HepG2 (cell line): ENCODE measurements around the gene OPRL1. TPM values are rescaled to one million over a fixed set of nuclear protein-coding genes. Genes with fewer than 3 reads are reported as not detected.

ENCODE experiments used
- BCL6 ChIP-seq: IDR thresholded peaks from 2 replicates; pipeline ENCODE4 v1.6.1; 2016; ENCODE audit warnings: missing genetic modification reagents, missing compliant biosample characterization
- CTCF ChIP-seq: sonication (generic); formaldehyde crosslinking; IDR thresholded peaks from 2 replicates; pipeline ENCODE4 v1.5.0; 2020; ENCODE audit warnings: mild to moderate bottlenecking, missing genetic modification reagents, moderate library complexity
- DZIP1 ChIP-seq: sonication (generic); formaldehyde crosslinking; IDR thresholded peaks from 2 replicates; pipeline ENCODE4 v1.5.0; 2020; ENCODE audit warnings: mild to moderate bottlenecking, missing genetic modification reagents
- FOSL1 ChIP-seq: sonication (generic); formaldehyde crosslinking; IDR thresholded peaks from 2 replicates; pipeline ENCODE4 v1.9.0; 2021; ENCODE audit warnings: missing genetic modification reagents, borderline replicate concordance
- GTF3A ChIP-seq: sonication (generic); formaldehyde crosslinking; conservative IDR thresholded peaks from 2 replicates; pipeline ENCODE4 v1.4.0; 2020; ENCODE audit warnings: mild to moderate bottlenecking, missing genetic modification reagents
- KAT2B ChIP-seq: fragments of 150-350 bp; IDR thresholded peaks from 2 replicates; pipeline ENCODE4 v1.6.1; 2014; ENCODE audit warnings: low read depth, low read length, borderline replicate concordance
- MAX ChIP-seq: IDR thresholded peaks from 2 replicates; pipeline ENCODE4 v1.6.1; 2012; ENCODE audit warnings: inconsistent platforms
- MLX ChIP-seq: IDR thresholded peaks from 2 replicates; pipeline ENCODE4 v1.6.1; 2016
- PAWR ChIP-seq: sonication (generic); formaldehyde crosslinking; IDR thresholded peaks from 2 replicates; pipeline ENCODE4 v1.4.0; 2020; ENCODE audit warnings: missing genetic modification reagents, mild to moderate bottlenecking, borderline replicate concordance
- PHB2 ChIP-seq: fragments of 450-650 bp; IDR thresholded peaks from 2 replicates; pipeline ENCODE4 v1.6.1; 2018; ENCODE audit not compliant: partially characterized antibody
- PHF8 ChIP-seq: sonication (generic); formaldehyde crosslinking; IDR thresholded peaks from 2 replicates; pipeline ENCODE4 v1.5.0; 2020; ENCODE audit warnings: missing genetic modification reagents
- PREB ChIP-seq: sonication (generic); formaldehyde crosslinking; IDR thresholded peaks from 2 replicates; pipeline ENCODE4 v1.4.0; 2020; ENCODE audit warnings: missing genetic modification reagents
- RAD21 ChIP-seq: fragments of 450-650 bp; formaldehyde crosslinking; IDR thresholded peaks from 2 replicates; pipeline ENCODE4 v1.5.0; 2020; ENCODE audit warnings: mild to moderate bottlenecking
- SUZ12 ChIP-seq: fragments of 150-350 bp; IDR thresholded peaks from 2 replicates; pipeline ENCODE4 v1.6.1; 2014; ENCODE audit warnings: low read depth, low read length
- THRA ChIP-seq: sonication (generic); formaldehyde crosslinking; IDR thresholded peaks from 2 replicates; pipeline ENCODE4 v1.4.0; 2020; ENCODE audit warnings: missing genetic modification reagents, borderline replicate concordance
- TSC22D2 ChIP-seq: sonication (generic); formaldehyde crosslinking; IDR thresholded peaks from 2 replicates; pipeline ENCODE4 v1.5.1; 2020; ENCODE audit warnings: missing genetic modification reagents, mild to moderate bottlenecking, borderline replicate concordance
- ZNF292 ChIP-seq: sonication (generic); formaldehyde crosslinking; IDR thresholded peaks from 2 replicates; pipeline ENCODE4 v1.8.1; 2022; ENCODE audit warnings: mild to moderate bottlenecking, low read depth, missing genetic modification reagents, borderline replicate concordance
- ZNF713 ChIP-seq: sonication (generic); formaldehyde crosslinking; IDR thresholded peaks from 2 replicates; pipeline ENCODE4 v1.4.0; 2020; ENCODE audit warnings: mild to moderate bottlenecking, missing genetic modification reagents
- polyA plus RNA-seq, 8 experiments: library from polyadenylated mRNA; depleted of rRNA in 3 of 8; stranded (reverse) in 7 of 8; unstranded in 1 of 8; fragments of >200 nt; fragmentation: Illumina TruSeq in 4 of 8; extraction: Trizol in 4 of 8; gene quantifications; 2 replicates each; pipeline versions ENCODE4 v1.2.1 to v1.2.3, GENCODE V29; 2011 to 2016; ENCODE audit warnings: low read depth in 4 of 8, missing spikeins in 1 of 8, mixed read lengths in 1 of 8; ENCODE audit not compliant: insufficient read depth in 1 of 8
- total RNA-seq, 5 experiments: library from RNA; depleted of rRNA; stranded (reverse); fragments of >200 nt; fragmentation: Illumina TruSeq; extraction: Trizol; gene quantifications; 2 replicates each; pipeline ENCODE4 v1.2.3, GENCODE V29; 2016; ENCODE audit warnings: low read depth in 1 of 5

The OPRL1 gene
- total and polyA plus RNA-seq, 2 of the 13 experiments (the other 11 are each of a cell fraction or from before 2014, with no cell fraction given) = 0.35 to 0.71 TPM

GRCh38 chr20:64053841-64054661 lies 25.8 kb upstream of the OPRL1 start (continued):
- TF ChIP-seq ZNF292 (CRISPR knock-in tag) (peak; percentile 77; the same call in 1 of the 2 replicates), THRA (CRISPR knock-in tag) (peak; percentile 72; the same call in 1 of the 2 replicates), GTF3A (CRISPR knock-in tag) (no peak), TSC22D2 (CRISPR knock-in tag) (peak; percentile 89; the same call in 1 of the 2 replicates), RAD21 (peak; percentile 87), PREB (CRISPR knock-in tag) (no peak), CTCF (CRISPR knock-in tag) (peak; percentile 91), SUZ12 (no peak), PHF8 (CRISPR knock-in tag) (peak; percentile 71), MAX (peak; percentile 59), BCL6 (peak; percentile 51), DZIP1 (peak; percentile 98), KAT2B (no peak), FOSL1 (CRISPR knock-in tag) (no peak), ZNF713 (CRISPR knock-in tag) (peak; percentile 66; the same call in 1 of the 2 replicates), PAWR (CRISPR knock-in tag) (no peak), MLX (CRISPR knock-in tag) (peak; percentile 44; the same call in 1 of the 2 replicates), PHB2 (no peak)
